ENCODE measurements around the gene VCL. TPM values are rescaled to one million over a fixed set of nuclear protein-coding genes. Genes with fewer than 3 reads are reported as not detected.

VCL gene
- 150 TPM for total RNA-seq

GRCh38 chr10:73997787-73998622 lies at the start of gene VCL:
TSS of gene VCL (plus strand) at chr10:73998116. CDS start at chr10:73998208, 92 bp downstream.

GRCh38 chr10:74150204-74150989 lies 152.5 kb downstream of the VCL start, which contains the start of gene AP3M1:
TSS of gene AP3M1 (minus strand) at chr10:74150828. CDS start at chr10:74138379, 12,449 bp downstream.

GRCh38 chr10:74150990-74151878 lies 153.3 kb downstream of the VCL start, which contains the start of gene ADK:
TSS of gene ADK (plus strand) at chr10:74151221. CDS start at chr10:74151279, 58 bp downstream.

Other genes starting within 250 kb of the VCL start
- 28.3 TPM for gene CHCHD1, start 216.1 kb upstream of the VCL start, total RNA-seq
- gene ZSWIM8, start 212.5 kb upstream of the VCL start, total RNA-seq: 116 TPM
- 36.8 TPM for gene NDST2, start 186.5 kb upstream of the VCL start, total RNA-seq
- 25.4 TPM for gene CAMK2G, start 123.6 kb upstream of the VCL start, total RNA-seq
- 34.2 TPM for gene PLAU, start 87.0 kb upstream of the VCL start, total RNA-seq
- gene AP3M1, start 152.7 kb downstream of the VCL start, total RNA-seq: 27.3 TPM
- gene ADK, start 153.1 kb downstream of the VCL start, total RNA-seq: 25.1 TPM